ENCODE data around the gene TAL1. TPM values are rescaled to one million over a fixed set of nuclear protein-coding genes. Genes with fewer than 3 reads are reported as not detected.

TAL1 gene
- 0.31 and 0.66 TPM in 2 replicates for total RNA-seq

DNA sequence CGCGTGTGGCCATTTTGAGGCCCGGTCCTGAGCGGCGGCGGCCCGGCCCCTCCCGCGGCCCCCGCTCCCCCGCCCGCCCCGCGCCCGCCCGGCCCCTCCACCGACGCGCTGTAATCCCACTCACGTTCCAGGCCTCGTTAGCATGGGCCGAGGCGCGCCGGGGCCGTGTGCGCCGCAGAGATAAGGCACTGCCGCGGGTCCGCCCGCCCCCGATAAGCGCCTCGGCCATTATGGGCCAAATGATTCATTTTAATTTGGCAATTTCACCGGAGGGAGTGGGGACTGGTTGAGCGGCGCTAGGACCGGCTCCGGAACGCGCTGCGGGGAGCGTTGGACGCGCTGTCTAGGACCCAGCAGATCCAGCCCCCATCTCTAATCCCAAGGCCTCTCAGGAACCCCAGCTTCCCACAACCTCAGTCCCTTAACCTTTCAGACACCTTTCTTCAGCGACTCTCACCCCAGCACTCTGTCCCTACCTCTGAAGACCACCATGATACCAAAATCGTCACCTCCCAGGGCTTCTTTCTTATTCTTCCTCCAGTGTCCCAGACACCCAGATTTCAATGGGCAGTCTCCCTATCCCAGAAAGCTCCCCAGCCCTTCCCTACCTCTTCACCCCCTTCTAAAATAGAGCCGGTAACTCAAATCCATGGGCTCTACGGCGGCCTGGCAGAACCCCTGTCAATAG lies at the start of gene TAL1:
Gene TAL1 (minus strand): TSS at position 39 of the 688 bp plus-strand sequence. CDS start 6,337 bp downstream, outside the sequence.

DNA sequence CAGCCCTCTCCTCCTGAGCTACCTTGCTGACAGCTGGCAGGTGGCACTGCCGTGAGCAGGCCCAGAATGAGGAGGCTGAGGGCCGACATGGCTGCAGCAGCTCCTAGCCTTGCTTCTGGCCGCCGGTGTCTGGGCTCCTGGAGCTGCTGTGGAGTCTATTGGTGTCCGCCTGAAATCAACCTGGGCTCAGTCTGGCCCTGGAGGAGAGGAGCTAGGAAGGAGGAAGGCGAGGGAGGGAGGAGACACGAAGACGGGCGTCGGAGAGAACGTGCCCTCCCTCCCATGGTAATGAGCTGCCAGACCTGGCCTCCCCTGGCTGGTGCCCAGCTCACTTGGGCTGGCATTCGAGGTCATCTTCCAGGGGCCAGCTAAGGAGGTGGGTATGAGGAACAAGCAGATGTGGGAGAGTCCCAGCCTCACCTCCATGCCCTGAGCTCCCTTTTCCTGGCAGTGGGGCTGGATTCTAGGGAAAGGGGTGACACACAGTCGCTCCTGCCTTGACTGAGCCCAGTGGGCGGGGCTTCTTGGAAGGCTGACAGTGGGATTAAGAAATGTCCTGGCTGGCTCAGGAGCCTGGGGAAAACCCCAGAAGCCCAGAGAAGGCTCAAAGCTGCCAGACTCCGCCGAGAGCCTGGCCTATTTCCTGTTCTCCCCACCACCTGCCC lies 42.0 kb downstream of the TAL1 start, which contains the start of gene PDZK1IP1:
Gene PDZK1IP1 (minus strand): TSS at position 193 of the 665 bp plus-strand sequence. CDS start 104 bp downstream, at position 89.

Other genes with a start within 250 kb of the TAL1 start
- gene CYP4X1, start 208.6 kb downstream of the TAL1 start, total RNA-seq, result 7.4 and 11.6 TPM in 2 replicates
- 0.13 TPM in 1 of 2 replicates, not detected in the other for gene CYP4Z1, start 165.0 kb downstream of the TAL1 start, total RNA-seq
- gene CYP4A22, start 94.8 kb downstream of the TAL1 start, total RNA-seq, result not detected in 2 replicates
- not detected in 2 replicates for gene PDZK1IP1, start 42.2 kb downstream of the TAL1 start, total RNA-seq
- 6.1 and 8.1 TPM in 2 replicates for gene STIL, start 81.9 kb upstream of the TAL1 start, total RNA-seq
- 106 and 141 TPM in 2 replicates for gene CMPK1, start 101.6 kb upstream of the TAL1 start, total RNA-seq
- gene FOXE3, start 184.1 kb upstream of the TAL1 start, total RNA-seq, result not detected in 2 replicates
- gene FOXD2, start 205.8 kb upstream of the TAL1 start, total RNA-seq, result 0.66 and 0.68 TPM in 2 replicates